KOPT-K1 (cell line): ENCODE data around the gene ERO1A.

Experiments used
- H3K27ac ChIP-seq: fragments of 200-600 bp; sonication (generic); 2 replicates; pipeline ENCODE4 v1.5.1; 2016; ENCODE audit warnings: antibody characterized with exemption, mild to moderate bottlenecking, low read depth, low read length; ENCODE audit not compliant: poor library complexity, severe bottlenecking
- H3K36me3 ChIP-seq: fragments of 200-600 bp; sonication (generic); 2 replicates; pipeline ENCODE4 v1.5.1; 2017; ENCODE audit warnings: antibody characterized with exemption, mild to moderate bottlenecking, low read length, moderate library complexity; ENCODE audit not compliant: insufficient read depth
- H3K9me3 ChIP-seq: fragments of 200-600 bp; sonication (generic); 2 replicates; pipeline ENCODE4 v1.5.1; 2017; ENCODE audit warnings: antibody characterized with exemption, low read length, mild to moderate bottlenecking; ENCODE audit not compliant: insufficient read depth, poor library complexity, severe bottlenecking

ERO1A gene

DNA sequence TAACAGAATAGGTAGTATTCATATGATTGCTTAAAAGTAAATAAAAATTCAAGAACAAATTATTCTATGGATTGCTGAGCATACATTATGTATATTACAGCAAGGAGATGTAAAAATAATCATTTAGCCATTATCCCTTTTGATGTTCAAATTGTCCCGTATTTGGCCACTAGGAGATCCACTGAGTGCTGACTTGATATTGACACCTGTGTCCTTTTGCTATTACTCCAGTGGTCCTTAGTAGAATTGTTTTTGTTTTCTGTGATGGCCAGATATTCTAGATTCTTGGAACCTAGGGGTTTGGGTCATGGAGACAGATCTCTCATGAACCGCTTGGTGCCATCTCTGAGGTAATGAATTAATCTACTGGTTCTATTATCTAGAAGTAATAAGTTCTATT is 16.8 kb downstream of the ERO1A start:
- no peaks in the 10 kb centered on the region for H3K9me3 ChIP-seq
- no peak overlapping the region for H3K27ac ChIP-seq
- H3K36me3 ChIP-seq, result peaks cover 87% of the 10 kb centered on the region

GRCh38 chr14:52663850-52664249 is 31.5 kb downstream of the ERO1A start:
- no peaks in the 10 kb centered on the region for H3K9me3 ChIP-seq
- no peak overlapping the region for H3K27ac ChIP-seq
- H3K36me3 ChIP-seq, result peaks cover 77% of the 10 kb centered on the region

GRCh38 chr14:52661314-52661713 is 34.0 kb downstream of the ERO1A start:
- no peaks in the 10 kb centered on the region for H3K9me3 ChIP-seq
- H3K27ac ChIP-seq, result no peak overlapping the region
- H3K36me3 ChIP-seq, result peaks cover 78% of the 10 kb centered on the region

DNA sequence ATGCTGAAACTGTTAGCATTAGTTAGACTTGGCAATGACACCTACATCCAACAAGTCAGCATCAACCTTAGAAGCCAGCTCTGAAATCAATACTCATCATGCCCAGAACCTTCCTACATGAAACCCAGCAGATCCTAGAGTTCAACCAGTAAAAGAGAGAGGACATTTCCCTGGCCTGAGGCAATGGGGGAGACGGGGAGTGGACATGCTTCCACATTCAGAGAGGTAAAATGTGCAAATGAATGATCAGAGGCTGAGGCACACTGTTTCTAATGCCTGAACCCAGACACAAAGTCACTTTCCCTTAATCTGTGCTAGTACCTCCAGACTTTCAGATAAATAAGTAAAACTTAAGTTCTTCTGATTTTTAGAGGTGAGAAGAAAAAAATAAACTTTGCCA is 34.5 kb downstream of the ERO1A start:
- peaks cover 78% of the 10 kb centered on the region for H3K36me3 ChIP-seq
- no peak overlapping the region for H3K27ac ChIP-seq
- no peaks in the 10 kb centered on the region for H3K9me3 ChIP-seq

- Histone ChIP-seq H3K36me3 (peaks cover 78% of the 10 kb centered on the region), H3K9me3 (no peaks in the 10 kb centered on the region), H3K27ac (no peak overlapping the region)
These were observed 35.0 kb downstream of the ERO1A start for GRCh38 chr14:52660325-52660724.

GRCh38 chr14:52656905-52657304 is 38.5 kb downstream of the ERO1A start:
- peaks cover 85% of the 10 kb centered on the region for H3K36me3 ChIP-seq
- no peaks in the 10 kb centered on the region for H3K9me3 ChIP-seq
- no peak overlapping the region for H3K27ac ChIP-seq

DNA sequence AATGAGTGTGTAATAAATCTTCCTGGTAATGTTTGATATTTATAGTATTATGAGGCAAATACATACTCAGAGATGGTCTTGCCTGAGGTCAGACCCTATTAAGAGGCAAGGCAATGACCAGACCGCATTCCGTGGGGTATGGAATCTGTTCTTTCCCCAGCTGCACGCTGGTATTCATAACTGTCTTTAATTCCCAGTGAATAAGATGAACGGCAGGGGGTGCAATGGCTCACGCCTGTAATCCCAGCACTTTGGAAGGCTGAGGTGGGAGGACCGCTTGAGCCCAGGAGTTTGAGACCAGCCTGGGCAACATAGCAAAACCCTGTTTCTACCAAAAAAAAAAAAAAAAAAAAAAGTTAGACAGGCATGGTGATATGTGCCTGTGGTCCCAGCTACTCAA is 44.6 kb downstream of the ERO1A start:
- H3K36me3 ChIP-seq, result peaks cover 88% of the 10 kb centered on the region
- no peaks in the 10 kb centered on the region for H3K9me3 ChIP-seq

GRCh38 chr14:52649511-52649910 is 45.8 kb downstream of the ERO1A start:
- Histone ChIP-seq H3K36me3 (peaks cover 88% of the 10 kb centered on the region), H3K9me3 (no peaks in the 10 kb centered on the region), H3K27ac (no peak overlapping the region)

More for the DNA sequence above, 44.6 kb downstream of the ERO1A start:
- H3K27ac ChIP-seq, result no peak overlapping the region

DNA sequence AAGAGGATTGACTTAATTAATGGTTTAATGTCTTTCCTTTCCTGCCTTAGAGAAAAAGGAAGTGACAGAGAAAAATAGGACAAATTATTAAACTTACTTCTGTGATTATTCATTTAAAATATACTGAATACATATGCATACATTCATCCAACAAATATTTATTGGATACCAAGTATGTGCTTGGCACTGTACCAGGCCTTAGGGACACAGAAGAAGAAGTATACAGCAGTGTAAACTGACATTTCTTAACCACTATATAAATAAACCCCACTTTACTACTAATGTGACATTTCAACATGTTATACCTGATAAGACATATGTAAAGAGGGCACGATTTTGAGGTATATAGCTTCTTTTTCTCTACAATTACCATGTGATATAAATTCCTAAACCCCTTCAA is 53.6 kb downstream of the ERO1A start:
- H3K9me3 ChIP-seq, result peaks cover 16% of the 10 kb centered on the region
- H3K27ac ChIP-seq, result no peak overlapping the region
- peaks cover 63% of the 10 kb centered on the region for H3K36me3 ChIP-seq

GRCh38 chr14:52640137-52640536 is 55.2 kb downstream of the ERO1A start:
- peaks cover 47% of the 10 kb centered on the region for H3K36me3 ChIP-seq
- H3K27ac ChIP-seq, result no peak overlapping the region
- peaks cover 16% of the 10 kb centered on the region for H3K9me3 ChIP-seq

- no peak overlapping the region for H3K27ac ChIP-seq
- no peaks in the 10 kb centered on the region for H3K9me3 ChIP-seq
- H3K36me3 ChIP-seq, result no peaks in the 10 kb centered on the region
These were observed 75.7 kb downstream of the ERO1A start for GRCh38 chr14:52619687-52620086.

DNA sequence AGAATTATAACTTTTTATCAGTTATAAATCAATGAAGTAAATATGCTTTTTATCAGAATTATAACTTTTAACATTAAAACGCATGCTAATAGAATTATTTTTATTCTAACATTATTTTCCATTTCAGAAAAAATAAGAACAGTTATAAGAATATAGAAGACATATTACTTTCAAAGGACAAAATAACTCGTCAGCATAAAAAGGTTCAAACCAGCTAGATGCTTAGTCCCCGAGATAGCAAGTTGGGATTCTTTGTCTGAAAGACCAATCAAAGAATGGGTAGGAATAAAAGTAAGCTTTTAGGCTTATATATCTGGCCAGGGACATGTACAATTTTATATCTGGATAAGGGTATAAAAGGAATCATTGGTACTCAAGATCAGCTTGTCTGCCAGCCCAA is 76.8 kb downstream of the ERO1A start:
- no peaks in the 10 kb centered on the region for H3K36me3 ChIP-seq
- H3K27ac ChIP-seq, result no peak overlapping the region
- no peaks in the 10 kb centered on the region for H3K9me3 ChIP-seq

- Histone ChIP-seq H3K9me3 (peaks cover 5% of the 10 kb centered on the region), H3K36me3 (no peaks in the 10 kb centered on the region), H3K27ac (no peak overlapping the region)
These were observed 85.2 kb downstream of the ERO1A start for GRCh38 chr14:52610187-52610586.

GRCh38 chr14:52609445-52610044 is 85.8 kb downstream of the ERO1A start:
- no peak overlapping the region for H3K27ac ChIP-seq
- H3K9me3 ChIP-seq, result peaks cover 5% of the 10 kb centered on the region
- no peaks in the 10 kb centered on the region for H3K36me3 ChIP-seq

GRCh38 chr14:52607061-52607460 is 88.3 kb downstream of the ERO1A start:
- Histone ChIP-seq H3K27ac (no peak overlapping the region), H3K9me3 (peaks cover 9% of the 10 kb centered on the region), H3K36me3 (no peaks in the 10 kb centered on the region)

- Histone ChIP-seq H3K36me3 (no peaks in the 10 kb centered on the region), H3K9me3 (peaks cover 9% of the 10 kb centered on the region), H3K27ac (no peak overlapping the region)
These were observed 93.2 kb downstream of the ERO1A start for GRCh38 chr14:52602131-52602530.
